Activated CD4-positive, CD25-positive, alpha-beta regulatory T cell treated with anti-CD3 and anti-CD28 coated beads, Interleukin-2, amount 50 U/mL, for 16 hours (primary cell): ENCODE results near the gene DPP8.
"Not testable (repeated sequence)": the region's sequence is repeated elsewhere in the genome, so short reads cannot be mapped to it uniquely, and the experiment has no call there.

ENCODE experiments used
- DNase-seq: peaks from one replicate; pipeline ENCODE4 v3.0.0-alpha.2; 2020; ENCODE audit warnings: low read depth, low spot score

The DPP8 gene

DNA sequence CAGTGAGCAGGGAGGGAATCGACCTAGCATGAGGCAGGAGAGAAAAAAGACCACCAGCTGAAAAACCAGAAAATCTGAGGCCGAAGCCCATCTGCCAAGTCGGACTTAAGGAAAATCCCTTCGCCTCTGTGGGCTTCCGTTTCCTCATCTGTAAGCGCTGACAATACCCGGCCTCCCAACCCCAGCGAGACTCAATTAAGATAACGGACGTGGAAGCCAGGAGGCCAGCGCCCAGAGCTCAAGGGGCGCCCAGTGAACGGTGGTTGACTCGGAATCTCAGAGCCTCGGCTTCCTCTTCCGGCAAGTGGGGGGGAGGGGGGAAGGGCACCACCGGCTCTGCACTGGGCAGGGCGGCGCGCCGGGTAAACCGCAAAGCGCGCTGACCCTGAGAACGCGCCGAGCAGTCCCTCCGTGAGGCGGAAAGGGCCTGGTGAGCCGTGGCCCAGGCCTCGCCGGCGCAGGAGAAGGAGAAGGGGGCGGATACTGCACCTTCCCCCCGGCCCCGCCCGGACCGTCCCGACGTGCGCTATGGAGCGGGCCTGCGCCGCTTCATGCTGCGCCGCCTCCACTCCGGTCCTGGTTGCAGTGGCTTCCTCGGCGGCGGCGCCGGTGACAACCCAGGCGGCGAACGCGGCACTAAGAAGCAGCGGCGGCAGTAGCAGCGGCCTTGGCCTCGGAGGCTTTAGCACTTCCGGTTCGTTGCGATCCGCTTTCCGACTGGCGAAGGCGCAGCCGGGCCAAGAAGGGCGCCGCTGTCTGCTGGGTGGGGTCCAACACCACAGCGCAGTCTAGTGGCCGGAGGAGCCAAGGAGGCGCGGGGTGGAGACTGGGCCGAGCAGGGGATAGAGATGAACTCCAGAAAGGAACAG is at the start of gene DPP8:
Gene DPP8, minus strand, starts transcription at position 693 of the 869 bp plus-strand sequence. CDS start 5,136 bp downstream, outside the sequence.
- DNase-seq, result peak; percentile 89

DNA sequence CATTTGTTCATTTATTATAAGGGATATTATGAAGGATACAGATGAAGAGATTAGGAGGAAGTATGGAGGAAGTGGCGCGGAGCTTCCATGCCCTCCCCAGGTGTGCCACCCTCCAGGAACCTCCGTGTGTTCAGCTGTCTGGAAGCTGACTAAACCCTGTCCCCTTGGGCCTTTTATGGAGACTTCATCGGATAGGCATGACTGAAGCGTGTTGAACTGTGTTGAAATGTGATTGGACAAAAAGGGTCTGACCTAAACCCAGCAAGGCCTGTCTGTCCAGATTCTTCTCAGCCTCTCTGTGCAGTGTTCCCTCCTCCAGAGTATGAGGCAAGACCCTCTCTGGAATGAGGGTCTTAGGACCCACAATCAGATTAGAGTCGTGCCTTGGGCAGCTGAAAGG is 44.4 kb upstream of the DPP8 start:
- no peak for DNase-seq

DNA sequence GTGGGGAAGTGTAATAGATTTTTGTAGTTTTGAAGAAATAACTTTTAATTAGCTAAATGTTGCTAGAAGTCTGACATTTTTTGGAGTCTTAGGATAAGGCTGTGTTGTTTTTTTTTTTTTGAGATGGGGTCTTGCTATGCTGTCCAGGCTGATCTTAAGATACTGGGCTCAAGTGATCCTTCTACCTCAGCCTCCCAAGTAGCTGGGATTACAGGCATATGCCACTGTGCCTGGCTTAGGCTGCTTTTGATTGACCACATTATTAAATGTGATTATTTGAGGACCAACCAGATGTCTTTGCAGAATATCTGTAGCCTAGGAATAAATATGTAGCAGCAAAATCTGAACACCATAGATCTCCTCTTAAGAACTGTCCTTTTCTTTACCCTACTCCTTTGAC is 42.5 kb upstream of the DPP8 start:
- no peak for DNase-seq

- no peak for DNase-seq
These were observed 41.7 kb upstream of the DPP8 start for GRCh38 chr15:65558997-65559760.

GRCh38 chr15:65558336-65558735 is 40.8 kb upstream of the DPP8 start:
- DNase-seq, result no peak

DNA sequence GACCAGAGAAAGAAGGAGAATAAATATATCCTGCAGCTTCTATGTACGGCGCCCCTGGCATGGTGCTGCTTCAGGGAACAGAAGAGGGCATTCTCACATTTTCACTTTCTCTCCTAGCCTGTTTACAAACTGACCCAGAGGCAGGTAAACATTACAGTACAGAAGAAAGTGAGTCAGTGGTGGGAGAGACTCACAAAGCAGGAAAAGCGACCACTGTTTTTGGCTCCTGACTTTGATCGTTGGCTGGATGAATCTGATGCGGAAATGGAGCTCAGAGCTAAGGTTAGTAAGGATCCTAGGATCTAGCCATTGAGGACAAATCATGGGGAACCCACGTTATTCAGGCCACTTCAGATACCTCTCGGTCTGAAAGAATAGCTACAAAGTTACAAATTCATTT is 39.1 kb upstream of the DPP8 start:
- no peak for DNase-seq

GRCh38 chr15:65553691-65554090 is 36.2 kb upstream of the DPP8 start:
- no peak for DNase-seq

DNA sequence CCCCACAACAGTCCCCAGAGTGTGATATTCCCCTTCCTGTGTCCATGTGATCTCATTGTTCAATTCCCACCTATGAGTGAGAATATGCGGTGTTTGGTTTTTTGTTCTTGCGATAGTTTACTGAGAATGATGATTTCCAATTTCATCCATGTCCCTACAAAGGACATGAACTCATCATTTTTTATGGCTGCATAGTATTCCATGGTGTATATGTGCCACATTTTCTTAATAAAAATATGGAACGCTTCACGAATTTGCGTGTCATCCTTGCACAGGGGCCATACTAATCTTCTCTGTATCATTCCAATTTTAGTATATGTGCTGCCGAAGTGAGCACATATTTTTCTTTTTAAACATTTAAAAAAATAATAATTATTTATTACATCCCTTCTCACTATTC is 35.4 kb upstream of the DPP8 start:
- DNase-seq, result not testable (repeated sequence)

DNA sequence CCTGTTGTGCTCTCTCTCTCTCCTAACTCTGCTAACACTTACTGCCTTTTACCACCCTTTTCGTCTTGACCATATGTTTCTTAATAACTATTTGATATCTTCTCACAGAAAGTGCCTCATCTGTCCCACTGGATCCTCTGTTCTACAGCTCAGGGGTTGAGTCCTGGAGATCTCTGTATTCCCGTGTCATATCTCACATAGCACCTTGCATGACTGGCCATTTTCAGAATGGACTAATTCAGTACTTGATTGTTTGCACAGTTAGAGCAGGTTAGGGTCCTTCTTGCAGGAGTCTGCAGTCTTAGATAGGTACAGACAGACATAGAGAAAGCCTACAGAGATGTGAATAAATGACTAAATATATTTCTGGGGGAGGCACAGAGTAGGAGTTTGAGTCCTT is 33.7 kb upstream of the DPP8 start:
- no peak for DNase-seq

GRCh38 chr15:65550681-65551098 is 33.2 kb upstream of the DPP8 start:
- no peak for DNase-seq

DNA sequence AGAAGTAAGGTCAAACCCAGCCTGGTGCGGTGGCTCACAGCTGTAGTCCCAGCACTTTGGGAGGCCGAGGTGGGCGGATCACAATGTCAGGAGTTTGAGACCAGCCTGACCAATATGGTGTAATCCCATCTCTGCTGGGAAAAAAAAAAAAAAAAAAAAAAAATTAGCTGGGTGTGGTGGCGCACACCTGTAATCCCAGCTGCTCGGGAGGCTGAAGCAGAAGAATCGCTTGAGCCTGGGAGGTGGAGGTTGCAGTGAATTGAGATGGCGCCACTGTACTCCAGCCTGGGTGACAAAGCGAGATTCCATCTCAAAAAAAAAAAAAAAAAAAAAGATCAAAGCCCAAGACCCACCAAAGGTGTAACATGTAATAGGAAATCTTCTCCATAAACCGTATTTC is 31.8 kb upstream of the DPP8 start:
- not testable (repeated sequence) for DNase-seq

- DNase-seq, result no peak
These were observed 30.4 kb upstream of the DPP8 start for GRCh38 chr15:65547841-65548240.

- DNase-seq, result no peak
These were observed 23.8 kb upstream of the DPP8 start for GRCh38 chr15:65541231-65541820.

DNA sequence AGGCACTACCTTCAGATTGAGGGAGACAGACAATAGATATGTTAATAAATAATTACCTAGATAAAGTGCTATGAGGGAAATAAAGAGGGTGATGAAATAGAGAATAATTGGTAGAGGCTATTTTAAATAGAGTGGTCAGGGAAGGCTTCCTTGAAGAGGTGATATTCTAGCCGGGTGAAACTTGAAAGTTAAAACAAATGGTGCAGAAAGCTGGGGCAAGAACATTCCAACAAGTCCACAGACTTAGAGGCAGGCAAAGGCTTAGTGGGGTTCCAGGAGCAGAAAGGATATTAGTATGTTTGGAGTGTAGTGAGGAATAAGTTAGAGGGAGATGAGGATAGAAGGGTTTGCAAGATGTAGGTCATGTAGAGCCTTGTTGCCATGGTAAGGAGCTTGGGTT is 22.8 kb upstream of the DPP8 start:
- DNase-seq, result no peak

DNA sequence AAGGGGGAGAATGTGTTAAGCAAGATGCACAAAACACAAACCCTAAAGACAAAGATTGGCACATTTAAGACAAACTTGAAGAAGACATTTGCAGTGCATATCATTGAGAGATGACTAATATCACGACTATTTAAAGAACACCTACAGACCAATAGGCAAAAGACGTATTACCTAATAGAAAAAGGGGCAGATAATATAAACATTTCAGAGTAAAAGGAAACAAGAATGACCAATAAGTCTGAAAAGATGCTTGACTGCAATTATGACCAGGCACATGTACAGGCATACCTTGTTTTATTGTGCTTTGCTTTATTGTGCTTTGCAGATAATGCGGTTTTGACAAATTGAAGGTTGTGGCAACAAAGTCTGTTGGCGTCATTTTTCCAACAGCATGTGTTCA is 17.7 kb upstream of the DPP8 start:
- no peak for DNase-seq

DNA sequence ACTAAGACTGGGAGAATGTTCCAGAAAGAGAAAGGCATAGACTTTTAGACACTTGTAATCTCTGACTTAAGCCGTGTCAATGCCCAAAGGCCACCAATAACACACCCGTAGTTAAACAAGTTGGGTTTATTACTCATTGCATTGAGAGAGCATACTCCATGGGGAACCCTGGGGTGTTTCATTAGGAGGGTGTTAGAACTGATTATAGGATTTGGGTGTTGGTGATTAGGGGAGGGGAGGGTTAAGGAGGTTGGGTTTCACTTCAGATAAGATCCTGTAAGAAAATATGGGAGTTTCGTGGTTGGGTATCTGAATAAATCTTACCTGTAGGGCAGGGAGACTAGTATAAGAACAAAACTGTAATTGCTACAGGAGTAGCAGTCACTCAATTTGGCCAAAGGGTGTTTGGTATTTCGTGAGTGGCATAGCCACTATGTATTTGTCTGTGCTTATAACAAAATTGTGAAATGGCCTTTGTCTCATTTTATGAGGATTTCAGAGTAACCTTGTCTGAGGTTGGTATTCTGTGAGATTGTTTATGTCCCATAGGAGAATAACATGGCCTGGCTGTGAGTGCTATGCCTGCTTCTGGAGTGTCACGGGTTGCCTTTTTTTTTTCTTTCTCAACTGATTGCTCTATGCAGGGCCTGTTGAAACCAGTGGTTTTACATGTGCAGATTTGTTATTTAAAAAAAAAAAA is 15.7 kb upstream of the DPP8 start:
- DNase-seq, result no peak

- DNase-seq, result no peak
These were observed 15.2 kb upstream of the DPP8 start for GRCh38 chr15:65532738-65533051.

DNA sequence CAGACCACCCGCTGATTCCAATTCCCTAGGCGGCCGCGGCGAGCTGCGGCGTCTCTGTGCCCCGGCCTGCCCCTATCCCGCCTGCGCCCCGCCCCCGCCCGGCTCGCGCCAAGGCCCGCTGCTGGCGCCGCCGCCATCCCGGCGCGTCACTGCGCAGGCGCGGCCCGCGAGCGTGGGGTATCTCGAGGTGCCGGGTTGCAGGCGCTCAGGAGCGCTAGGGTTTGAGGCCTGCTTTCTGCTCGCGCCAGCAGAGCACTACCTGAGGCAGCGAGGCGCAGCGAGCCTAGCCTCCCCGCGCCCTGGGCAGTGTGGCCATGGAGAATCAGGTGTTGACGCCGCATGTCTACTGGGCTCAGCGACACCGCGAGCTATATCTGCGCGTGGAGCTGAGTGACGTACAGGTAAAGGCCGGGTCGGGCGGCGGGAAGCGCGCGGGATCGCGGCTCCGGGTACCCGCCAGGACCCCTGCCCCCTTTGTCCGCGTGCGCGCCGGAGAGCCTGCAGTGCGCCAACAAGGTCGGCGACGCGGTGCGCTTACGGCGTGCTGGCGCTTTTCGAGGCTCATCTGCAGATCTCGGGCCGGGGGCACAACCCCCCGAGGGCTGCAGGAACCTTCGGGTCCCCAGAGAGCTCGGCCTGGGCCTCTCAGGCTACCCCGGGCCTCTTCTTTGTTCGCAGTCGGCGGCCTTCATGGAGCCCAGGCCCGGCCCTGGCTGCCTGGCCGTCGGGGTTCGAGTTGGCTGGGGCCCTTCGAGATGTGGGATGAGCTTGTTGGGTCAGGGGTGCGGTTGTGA is 13.0 kb upstream of the DPP8 start, which contains the start of gene HACD3:
Gene HACD3, plus strand, starts transcription at position 146 of the 794 bp plus-strand sequence. Its CDS starts 169 bp downstream, at position 315.
- DNase-seq, result peak; percentile 71

DNA sequence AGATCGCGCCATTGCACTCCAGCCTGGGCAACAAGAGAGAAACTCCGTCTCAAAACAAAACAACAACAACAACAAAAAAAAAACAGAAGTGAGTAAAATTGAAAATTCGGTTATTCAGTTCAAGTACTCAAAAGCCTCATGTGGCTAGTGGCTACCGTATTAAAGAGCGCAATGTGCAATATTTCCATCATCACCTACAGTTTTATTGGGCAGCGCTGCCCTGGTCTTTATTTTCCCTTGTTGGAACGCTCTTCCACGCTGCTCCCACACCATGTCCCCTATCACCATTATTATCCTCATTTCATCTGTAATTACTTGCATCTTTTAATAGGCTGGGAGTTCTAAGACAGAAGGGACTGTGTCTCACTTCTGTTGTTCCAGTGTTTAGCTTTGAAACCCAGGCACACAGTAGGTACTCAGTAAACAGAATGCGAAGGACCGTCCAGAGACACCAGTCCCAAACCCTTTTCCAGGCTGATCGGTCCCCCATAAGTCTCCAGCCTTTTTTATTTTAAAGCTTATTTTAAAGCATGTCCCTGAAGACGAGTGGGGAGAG is 12.4 kb upstream of the DPP8 start:
- no peak for DNase-seq

DNA sequence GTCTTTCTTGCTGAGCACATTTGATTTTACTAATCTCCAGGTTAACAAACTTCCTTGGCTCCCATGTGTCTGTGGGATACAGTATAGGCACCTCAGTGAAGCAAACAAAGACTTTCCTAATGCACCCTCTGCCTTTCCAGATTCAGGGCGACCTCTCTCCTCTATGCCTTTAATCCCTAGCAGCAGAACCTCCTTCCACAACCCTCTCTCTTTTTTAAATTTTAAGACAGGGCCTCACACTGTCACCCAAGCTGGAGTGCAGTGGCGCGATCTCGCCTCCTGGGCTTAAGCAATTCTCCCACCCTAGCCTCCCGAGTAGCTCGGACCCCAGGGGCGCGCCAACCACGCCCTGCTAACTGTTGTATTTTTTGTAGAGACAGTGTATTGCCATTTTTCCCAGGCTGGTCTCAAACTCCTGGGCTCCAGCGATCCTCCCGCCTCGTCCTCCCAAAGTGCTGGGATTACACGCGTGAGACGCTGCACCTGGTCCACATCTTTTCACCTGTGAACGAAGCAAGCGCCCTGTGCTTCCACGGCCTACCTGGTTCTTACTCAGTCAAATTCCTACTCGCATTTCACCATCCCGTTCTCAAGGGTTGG is 11.1 kb upstream of the DPP8 start:
- no peak for DNase-seq
